A204.1 (cell line): Measurements from ENCODE around the gene NXNL1.
"Not testable (repeated sequence)": the region's sequence is repeated elsewhere in the genome, so short reads cannot be mapped to it uniquely, and the experiment has no call there.

Source experiments
- FAIRE-seq: peaks from 2 replicates; lab custom pipeline; 2012; peaks lifted over from hg19 to GRCh38; lab: Jason Lieb, UNC

NXNL1 gene

GRCh38 chr19:17460372-17461230 is at the start of gene NXNL1:
Gene NXNL1, minus strand, starts transcription at chr19:17460926. Its CDS starts 57 bp downstream, at chr19:17460869.
- FAIRE-seq: no peak

- not testable (repeated sequence) for FAIRE-seq
Observed at GRCh38 chr19:17508558-17508933, 47.8 kb upstream of the NXNL1 start.

- FAIRE-seq: no peak
Observed at GRCh38 chr19:17506745-17507144, 46.0 kb upstream of the NXNL1 start.

GRCh38 chr19:17505223-17505622 is 44.5 kb upstream of the NXNL1 start:
- FAIRE-seq: no peak

- FAIRE-seq: no peak
Observed at GRCh38 chr19:17504456-17504855, 43.7 kb upstream of the NXNL1 start.

GRCh38 chr19:17504030-17504429 is 43.3 kb upstream of the NXNL1 start:
- no peak for FAIRE-seq

- no peak for FAIRE-seq
Observed at GRCh38 chr19:17503240-17503639, 42.5 kb upstream of the NXNL1 start.

- FAIRE-seq: no peak
Observed at GRCh38 chr19:17500447-17501198, 39.9 kb upstream of the NXNL1 start.

- FAIRE-seq: no peak
Observed at GRCh38 chr19:17499648-17500446, 39.1 kb upstream of the NXNL1 start.

GRCh38 chr19:17499025-17499424 is 38.3 kb upstream of the NXNL1 start:
- not testable (repeated sequence) for FAIRE-seq

GRCh38 chr19:17497149-17497798 is 36.5 kb upstream of the NXNL1 start:
- no peak for FAIRE-seq

GRCh38 chr19:17496337-17496997 is 35.7 kb upstream of the NXNL1 start:
- FAIRE-seq: no peak

GRCh38 chr19:17495639-17496296 is 35.0 kb upstream of the NXNL1 start:
- no peak for FAIRE-seq

GRCh38 chr19:17491287-17491686 is 30.6 kb upstream of the NXNL1 start:
- FAIRE-seq: no peak

- FAIRE-seq: no peak
Observed at GRCh38 chr19:17490411-17490810, 29.7 kb upstream of the NXNL1 start.

- FAIRE-seq: no peak
Observed at GRCh38 chr19:17489392-17490030, 28.8 kb upstream of the NXNL1 start.

- FAIRE-seq: no peak
Observed at GRCh38 chr19:17488593-17489391, 28.1 kb upstream of the NXNL1 start.

- no peak for FAIRE-seq
Observed at GRCh38 chr19:17487284-17488121, 26.8 kb upstream of the NXNL1 start.
